GM21717 (cell line): Measurements from ENCODE around the gene SAP30BP.

ENCODE experiments used
- ATAC-seq: cut with Tn5 transposase; IDR thresholded peaks from one replicate; pipeline ENCODE4 v1.9.1; 2021; ENCODE audit warnings: mild to moderate bottlenecking, moderate library complexity; ENCODE audit not compliant: unreplicated experiment

Gene SAP30BP

GRCh38 chr17:75707079-75707571 lies 40.0 kb downstream of the SAP30BP start:
- no peak for ATAC-seq

GRCh38 chr17:75712446-75712845 lies 45.3 kb downstream of the SAP30BP start:
- ATAC-seq: no peak

- ATAC-seq: no peak
Measured at GRCh38 chr17:75719732-75720131, 52.6 kb downstream of the SAP30BP start.

- no peak for ATAC-seq
Measured at GRCh38 chr17:75720656-75721462, 53.7 kb downstream of the SAP30BP start, which contains the start of gene ITGB4. ITGB4 (plus strand) TSS chr17:75721459; CDS start chr17:75724704, 3,245 bp downstream.

- no peak for ATAC-seq
Measured at GRCh38 chr17:75721463-75722011, 54.4 kb downstream of the SAP30BP start.

GRCh38 chr17:75722076-75722475 lies 54.9 kb downstream of the SAP30BP start:
- ATAC-seq: no peak

GRCh38 chr17:75722542-75723095 lies 55.5 kb downstream of the SAP30BP start:
- no peak for ATAC-seq

GRCh38 chr17:75723171-75723930 lies 56.2 kb downstream of the SAP30BP start:
- no peak for ATAC-seq

GRCh38 chr17:75724016-75725003 lies 57.2 kb downstream of the SAP30BP start:
- ATAC-seq: no peak

GRCh38 chr17:75725504-75725903 lies 58.4 kb downstream of the SAP30BP start:
- no peak for ATAC-seq

- ATAC-seq: no peak
Measured at GRCh38 chr17:75727391-75727790, 60.3 kb downstream of the SAP30BP start.

- no peak for ATAC-seq
Measured at GRCh38 chr17:75729351-75729750, 62.2 kb downstream of the SAP30BP start.

GRCh38 chr17:75730065-75730464 lies 62.9 kb downstream of the SAP30BP start:
- ATAC-seq: no peak

GRCh38 chr17:75731086-75731715 lies 64.1 kb downstream of the SAP30BP start:
- no peak for ATAC-seq

GRCh38 chr17:75731716-75732498 lies 64.8 kb downstream of the SAP30BP start:
- no peak for ATAC-seq

- no peak for ATAC-seq
Measured at GRCh38 chr17:75733471-75733870, 66.3 kb downstream of the SAP30BP start.

GRCh38 chr17:75734674-75735294 lies 67.6 kb downstream of the SAP30BP start:
- no peak for ATAC-seq

- ATAC-seq: no peak
Measured at GRCh38 chr17:75736173-75736835, 69.2 kb downstream of the SAP30BP start.
